GM15510 (cell line): Measurements from ENCODE around the gene DMXL2.

Experiments used
- POLR2A ChIP-seq: IDR thresholded peaks from 3 replicates; pipeline ENCODE4 v1.6.1; 2011; ENCODE audit warnings: borderline replicate concordance; ENCODE audit not compliant: insufficient read length; ENCODE audit errors: extremely low read depth

Gene DMXL2

GRCh38 chr15:51403946-51404695, 218.4 kb downstream of the DMXL2 start:
- TF ChIP-seq POLR2A: no peak

- no peak for TF ChIP-seq POLR2A
Measured at GRCh38 chr15:51403072-51403878, 219.3 kb downstream of the DMXL2 start.

GRCh38 chr15:51401872-51402517, 220.6 kb downstream of the DMXL2 start:
- TF ChIP-seq POLR2A: no peak

GRCh38 chr15:51401051-51401780, 221.4 kb downstream of the DMXL2 start:
- no peak for TF ChIP-seq POLR2A

GRCh38 chr15:51398626-51399025, 223.9 kb downstream of the DMXL2 start:
- no peak for TF ChIP-seq POLR2A
